ENCODE results near the gene EHBP1. TPM values are rescaled to one million over a fixed set of nuclear protein-coding genes. Genes with fewer than 3 reads are reported as not detected.

Gene EHBP1
- total RNA-seq, 2 donors from 2014 or later = 64.6 to 67.6 TPM

GRCh38 chr2:62760555-62760954 is 55.0 kb downstream of the EHBP1 start:
- intact Hi-C loops (cut with DNase I) = loop anchor here in 1 of 2 donors (10.0 kb wide), 1 partner anchor 56 kb away; the partner anchor contains the start of gene EHBP1
- DNase-seq (ENCODE audit: low spot score) = no peak

DNA sequence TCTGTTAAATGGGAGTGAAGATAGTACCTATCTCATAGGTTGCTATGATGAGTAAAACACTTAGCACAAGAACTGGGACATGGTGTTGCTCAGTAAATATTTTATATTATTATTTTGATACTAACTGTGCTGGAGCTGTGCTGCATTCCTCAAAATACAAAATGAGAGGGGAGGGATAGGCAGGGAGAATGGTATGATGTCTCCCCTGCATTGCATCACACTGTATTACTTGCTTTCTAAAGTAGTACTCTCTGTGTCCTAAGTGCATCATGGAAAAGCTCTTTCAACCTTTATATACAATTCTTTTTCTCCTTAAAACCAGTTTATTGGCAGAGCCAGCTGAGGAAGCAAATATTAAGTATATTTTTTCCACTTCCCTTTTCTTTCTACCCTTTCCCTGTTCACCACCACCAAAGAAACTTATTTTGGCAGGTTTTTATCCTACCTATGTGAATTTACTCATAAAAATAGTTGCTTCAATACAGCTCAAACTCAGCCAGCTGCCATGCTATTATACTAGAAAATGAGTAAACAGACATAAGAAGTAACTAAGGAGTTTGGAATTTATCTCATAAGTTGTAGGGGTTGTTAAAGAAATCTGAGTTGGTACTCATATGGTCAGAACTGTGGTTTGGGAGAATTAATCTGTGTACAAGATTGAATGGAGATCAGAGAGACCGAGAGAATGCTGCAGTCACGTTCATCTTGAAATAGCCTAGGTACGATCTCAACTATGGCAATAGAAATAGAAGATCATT is 60.3 kb downstream of the EHBP1 start:
- intact Hi-C loops (cut with DNase I) = loop anchor here in 1 of 2 donors (10.0 kb wide), 1 partner anchor 61 kb away; the partner anchor contains the start of gene EHBP1
- no peak for DNase-seq (ENCODE audit: low spot score)

- DNase-seq (ENCODE audit: low spot score) = no peak
- intact Hi-C loops (cut with DNase I) = loop anchor here in 1 of 2 donors (10.0 kb wide), 1 partner anchor 64 kb away; the partner anchor contains the start of gene EHBP1
Measured at GRCh38 chr2:62768615-62769014, 63.1 kb downstream of the EHBP1 start.

DNA sequence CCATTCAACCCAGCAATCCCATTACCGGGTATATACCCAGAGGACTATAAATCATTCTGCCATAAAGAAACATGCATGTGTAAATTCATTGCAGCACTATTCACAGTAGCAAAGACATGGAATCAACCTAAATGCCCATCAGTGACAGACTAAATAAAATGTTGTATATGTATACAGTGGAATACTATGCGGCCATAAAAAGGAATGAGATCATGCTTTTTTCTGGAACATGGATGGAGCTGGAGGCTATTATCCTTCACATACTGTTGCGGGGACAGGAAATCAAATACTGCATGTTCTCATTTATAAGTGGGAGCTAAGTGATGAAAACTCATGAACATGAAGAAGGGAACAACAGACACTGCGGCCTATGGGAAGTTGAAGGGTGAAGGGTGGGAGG is 65.1 kb downstream of the EHBP1 start:
- intact Hi-C loops (cut with DNase I) = no loop called here

GRCh38 chr2:62774555-62775366 is 69.2 kb downstream of the EHBP1 start:
- intact Hi-C loops (cut with DNase I) = loop anchor here in 1 of 2 donors (1.0 kb wide), 1 partner anchor 317 kb away; no protein-coding TSS in a partner anchor
- no peak for DNase-seq (ENCODE audit: low spot score)

More for the DNA sequence above, 65.1 kb downstream of the EHBP1 start:
- no peak for DNase-seq (ENCODE audit: low spot score)

- intact Hi-C loops (cut with DNase I) = loop anchor here in 1 of 2 donors (1.0 kb wide), 1 partner anchor 318 kb away; no protein-coding TSS in a partner anchor
- DNase-seq (ENCODE audit: low spot score) = no peak
Measured at GRCh38 chr2:62775367-62775668, 69.8 kb downstream of the EHBP1 start.

DNA sequence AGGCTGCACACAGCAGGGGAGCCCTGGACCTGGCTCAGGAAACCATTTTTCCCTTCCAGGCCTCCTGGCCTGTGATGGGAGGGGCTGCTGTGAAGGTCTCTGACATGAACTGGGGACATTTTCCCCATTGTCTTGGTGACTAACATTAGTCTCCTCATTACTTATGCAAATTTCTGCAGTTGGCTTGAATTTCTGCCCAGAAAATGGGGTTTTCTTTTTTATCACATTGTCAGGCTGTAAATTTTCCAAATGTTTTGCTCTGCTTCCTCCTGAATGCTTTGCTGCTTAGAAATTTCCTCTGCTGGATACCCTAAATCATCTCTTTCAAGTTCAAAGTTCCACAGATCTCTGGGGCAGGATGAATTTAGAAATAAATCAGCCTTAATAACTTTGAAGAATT is 78.2 kb downstream of the EHBP1 start:
- intact Hi-C loops (cut with DNase I) = no loop called here
- no peak for DNase-seq (ENCODE audit: low spot score)

- intact Hi-C loops (cut with DNase I) = no loop called here
- no peak for DNase-seq (ENCODE audit: low spot score)
Measured at GRCh38 chr2:62784341-62784740, 78.8 kb downstream of the EHBP1 start.

DNA sequence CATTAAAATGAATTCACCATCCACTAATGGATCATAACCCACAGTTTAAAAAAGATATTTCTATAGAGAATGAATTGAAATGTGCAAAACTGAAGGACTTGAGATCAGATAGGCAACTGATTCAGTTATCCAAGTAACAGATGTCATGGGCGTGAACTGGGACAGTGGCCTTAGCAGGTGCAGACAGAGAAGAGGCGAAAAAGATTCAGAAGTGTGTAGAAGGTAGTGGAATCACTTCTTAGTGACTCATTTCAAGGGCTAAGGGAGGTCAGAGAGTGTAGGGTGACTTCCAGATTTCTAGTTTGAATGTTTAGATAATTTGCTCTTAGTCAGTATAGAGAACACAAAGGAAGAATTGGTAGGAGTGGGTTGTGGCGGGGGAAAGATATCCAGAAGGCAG is 79.7 kb downstream of the EHBP1 start:
- no peak for DNase-seq (ENCODE audit: low spot score)
- intact Hi-C loops (cut with DNase I) = no loop called here

DNA sequence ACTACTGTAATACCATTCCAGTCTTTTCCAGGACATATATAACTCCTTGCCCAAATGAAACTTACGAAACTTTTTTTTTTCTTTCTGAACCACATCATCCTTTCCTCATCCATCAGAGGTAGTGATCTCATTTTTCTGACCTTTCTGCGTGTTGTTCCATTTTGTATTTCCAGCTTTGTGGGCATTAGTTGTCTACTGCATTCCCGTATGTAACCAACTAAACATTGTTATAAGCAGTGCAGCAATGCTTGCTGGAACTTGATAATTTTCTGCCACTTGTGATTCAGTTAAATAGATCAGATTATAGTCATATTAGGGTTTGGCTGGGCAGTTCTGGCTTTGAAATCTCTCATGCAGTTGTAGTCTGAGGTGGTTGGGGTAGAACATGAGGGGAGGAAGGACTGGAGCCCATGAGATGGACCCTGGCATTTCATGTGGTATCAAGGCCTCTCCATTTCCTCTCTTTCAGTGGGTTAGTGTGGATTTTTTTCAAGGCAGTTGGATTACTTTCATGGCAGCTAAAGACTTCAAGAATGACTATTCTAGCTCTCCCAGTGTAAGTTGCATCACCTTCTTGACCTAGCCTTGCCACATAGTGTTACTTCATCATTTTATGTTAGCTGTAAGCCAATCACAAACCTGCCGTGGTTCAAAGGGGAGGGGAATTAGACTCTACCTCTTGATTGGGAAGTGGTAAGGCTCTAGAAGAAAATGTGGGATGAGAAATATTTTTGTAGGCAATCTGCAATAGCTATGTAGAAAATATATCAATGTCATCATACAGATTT is 80.5 kb downstream of the EHBP1 start:
- DNase-seq (ENCODE audit: low spot score) = no peak
- intact Hi-C loops (cut with DNase I) = no loop called here

DNA sequence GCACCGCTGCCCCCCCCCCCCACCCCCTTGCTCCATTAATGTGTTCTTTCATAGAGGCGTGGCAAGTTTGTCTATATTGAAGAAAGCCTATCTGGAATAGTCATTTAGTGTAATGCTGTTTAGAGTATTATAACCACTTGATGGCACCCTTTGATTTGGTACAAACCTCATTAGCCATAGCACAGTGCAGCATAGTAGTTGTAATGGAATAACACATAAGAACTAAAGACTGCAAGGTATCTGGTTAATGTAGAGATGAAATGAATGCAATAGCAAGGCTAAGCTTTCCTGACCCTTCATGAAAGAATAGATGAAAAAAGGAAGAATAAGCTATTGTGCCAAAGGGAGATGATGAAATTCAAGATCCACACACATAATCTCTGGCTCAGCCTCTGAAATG is 81.9 kb downstream of the EHBP1 start:
- intact Hi-C loops (cut with DNase I) = no loop called here
- no peak for DNase-seq (ENCODE audit: low spot score)

DNA sequence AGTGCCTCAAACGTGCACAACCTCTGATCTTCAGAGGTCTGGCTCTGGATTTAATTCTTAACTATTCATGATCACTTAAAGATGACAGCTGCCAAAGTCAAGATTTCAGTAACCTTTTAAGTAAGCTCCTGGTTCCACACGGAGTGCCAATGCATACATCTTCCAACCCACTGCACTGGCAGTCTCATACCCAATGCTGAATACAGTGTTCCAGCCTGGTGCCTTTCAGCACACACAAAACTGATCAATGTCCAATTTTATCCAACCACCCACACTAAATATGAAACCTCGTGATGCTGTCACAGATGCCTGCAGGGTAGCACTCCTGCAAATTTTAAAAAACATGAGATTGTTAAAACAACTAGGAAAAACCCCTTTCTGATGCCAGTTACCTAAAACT is 84.0 kb downstream of the EHBP1 start:
- intact Hi-C loops (cut with DNase I) = no loop called here
- no peak for DNase-seq (ENCODE audit: low spot score)

DNA sequence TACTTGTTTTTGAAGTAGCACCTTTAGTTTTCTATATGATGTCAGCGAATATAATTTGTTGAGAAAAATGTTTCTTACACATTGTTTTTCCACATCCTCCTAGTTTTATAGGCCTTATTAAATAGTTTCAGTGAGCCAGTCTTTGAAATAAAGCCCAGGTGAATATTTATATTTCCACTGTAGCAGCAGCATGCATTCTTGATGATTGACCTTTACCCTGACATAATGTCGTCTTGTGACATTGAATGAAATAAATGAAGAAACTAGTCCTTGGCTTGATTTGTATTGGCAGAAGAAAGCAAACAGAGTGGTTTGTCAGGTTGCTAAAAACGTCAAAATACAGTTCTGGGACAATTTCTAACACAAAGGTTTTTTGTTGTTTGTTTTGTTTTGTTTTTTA is 84.4 kb downstream of the EHBP1 start:
- intact Hi-C loops (cut with DNase I) = no loop called here
- DNase-seq (ENCODE audit: low spot score) = no peak

DNA sequence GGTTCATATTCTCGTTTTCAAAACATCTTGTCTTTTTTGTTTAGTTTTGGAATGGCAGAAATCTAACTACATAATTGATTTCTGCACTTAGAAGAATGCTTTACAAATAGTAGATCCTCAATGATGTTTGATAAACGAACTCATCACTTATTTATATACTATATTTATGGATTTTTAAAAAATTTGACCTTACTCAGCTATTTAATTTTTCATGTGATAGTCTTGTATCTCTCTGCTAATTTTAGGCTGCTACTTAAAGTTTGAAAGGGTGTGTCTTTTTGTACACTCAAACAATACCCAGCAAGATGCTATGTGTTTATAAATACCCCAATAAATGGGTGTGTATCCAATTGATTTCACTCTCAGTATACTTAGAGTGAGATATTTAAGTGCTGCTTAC is 86.9 kb downstream of the EHBP1 start:
- intact Hi-C loops (cut with DNase I) = no loop called here
- no peak for DNase-seq (ENCODE audit: low spot score)

DNA sequence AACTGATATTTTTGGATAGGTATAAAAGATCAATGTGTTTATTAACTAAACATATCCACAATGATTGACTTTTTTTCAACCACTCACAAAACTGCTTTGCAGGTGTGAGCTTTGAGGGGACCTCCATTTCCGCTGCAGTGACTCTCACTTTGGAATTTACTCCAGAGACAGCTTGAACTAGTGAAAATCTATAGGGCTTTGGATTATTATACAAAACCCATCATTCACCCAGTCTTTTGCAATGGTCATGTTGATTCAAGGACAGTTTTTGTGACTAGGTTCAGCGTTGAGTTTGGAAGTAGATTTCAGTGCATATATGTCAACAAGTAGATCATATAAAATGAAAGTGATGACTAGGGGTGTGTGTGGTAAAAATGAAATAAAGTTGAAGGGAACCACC is 87.7 kb downstream of the EHBP1 start:
- intact Hi-C loops (cut with DNase I) = no loop called here
- DNase-seq (ENCODE audit: low spot score) = no peak

DNA sequence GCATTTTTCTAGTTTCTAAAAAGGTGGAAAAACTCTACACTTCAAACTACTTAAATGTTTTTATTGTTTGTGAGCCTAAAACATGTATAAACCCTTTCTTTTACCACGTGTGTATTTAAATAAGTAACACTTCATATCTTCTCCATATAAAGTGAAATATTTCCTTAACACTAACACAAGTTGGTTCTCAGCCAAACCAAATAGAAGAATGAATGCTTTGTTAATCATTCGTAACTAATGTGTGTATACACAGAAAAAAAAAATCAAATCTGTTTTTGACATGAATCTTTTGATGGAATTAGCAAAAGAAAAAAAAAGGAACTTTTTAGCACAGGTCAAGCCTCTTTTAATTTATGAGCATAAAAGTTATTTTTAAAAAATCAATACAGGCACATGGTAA is 89.3 kb downstream of the EHBP1 start:
- DNase-seq (ENCODE audit: low spot score) = no peak
- intact Hi-C loops (cut with DNase I) = no loop called here

GRCh38 chr2:62795341-62795740 is 89.8 kb downstream of the EHBP1 start:
- DNase-seq (ENCODE audit: low spot score) = no peak
- intact Hi-C loops (cut with DNase I) = no loop called here

- intact Hi-C loops (cut with DNase I) = no loop called here
- no peak for DNase-seq (ENCODE audit: low spot score)
Measured at GRCh38 chr2:62797107-62797506, 91.6 kb downstream of the EHBP1 start.

DNA sequence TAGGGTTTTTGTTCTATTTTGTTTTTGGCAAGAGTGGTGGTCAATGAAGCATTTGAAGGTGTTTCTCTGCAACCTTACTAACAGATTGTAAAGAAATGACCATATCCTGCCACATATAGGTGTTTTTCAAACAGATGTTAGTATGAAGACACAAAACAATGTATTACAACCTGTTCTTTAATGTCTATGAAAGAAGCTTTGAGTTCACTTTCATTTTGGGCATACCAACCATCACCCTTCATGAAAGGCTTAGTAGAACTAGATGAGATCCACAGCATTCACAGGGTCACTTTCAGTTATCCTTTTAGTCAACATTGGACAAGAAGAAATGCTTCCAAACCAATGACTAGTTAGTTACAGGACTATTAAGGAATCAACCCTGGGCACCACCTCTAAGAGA is 95.1 kb downstream of the EHBP1 start:
- DNase-seq (ENCODE audit: low spot score) = no peak
- intact Hi-C loops (cut with DNase I) = no loop called here

GRCh38 chr2:62801110-62801509 is 95.6 kb downstream of the EHBP1 start:
- no peak for DNase-seq (ENCODE audit: low spot score)
- intact Hi-C loops (cut with DNase I) = no loop called here
